BE2C (cell line): Measurements from ENCODE around the gene DGLUCY.

Source experiments
- DNase-seq: peaks from one replicate; pipeline ENCODE4 v3.0.0-alpha.2; 2020
- H3K27me3 ChIP-seq: fragments of 250-450 bp; sonication (Bioruptor Pico); 2 replicates; pipeline ENCODE4 v1.5.1; 2020; ENCODE audit warnings: mild to moderate bottlenecking
- H3K36me3 ChIP-seq: fragments of 250-450 bp; sonication (Bioruptor Pico); 2 replicates; pipeline ENCODE4 v1.5.1; 2020; ENCODE audit warnings: mild to moderate bottlenecking
- H3K4me1 ChIP-seq: fragments of 250-450 bp; sonication (Bioruptor Pico); 2 replicates; pipeline ENCODE4 v1.5.1; 2020
- H3K4me3 ChIP-seq: 2 replicates; pipeline ENCODE4 v1.5.1; 2011; ENCODE audit warnings: low read depth, low read length
- H3K9me3 ChIP-seq: fragments of 250-450 bp; sonication (Bioruptor Pico); 2 replicates; pipeline ENCODE4 v1.5.1; 2020
- CTCF ChIP-seq: IDR thresholded peaks from 2 replicates; pipeline ENCODE4 v1.5.1; 2012; ENCODE audit warnings: mild to moderate bottlenecking, low read depth, low read length

DGLUCY gene

GRCh38 chr14:91098591-91098990, 15.3 kb upstream of the DGLUCY start:
- H3K4me3 ChIP-seq: no peak overlapping the region
- H3K4me1 ChIP-seq: no peaks in the 10 kb centered on the region
- no peaks in the 10 kb centered on the region for H3K27me3 ChIP-seq
- TF ChIP-seq CTCF: no peak
- no peaks in the 10 kb centered on the region for H3K9me3 ChIP-seq
- DNase-seq: no peak
- no peaks in the 10 kb centered on the region for H3K36me3 ChIP-seq

GRCh38 chr14:91100102-91100501, 13.8 kb upstream of the DGLUCY start:
- no peak for DNase-seq
- H3K4me1 ChIP-seq: no peaks in the 10 kb centered on the region
- TF ChIP-seq CTCF: no peak
- H3K27me3 ChIP-seq: no peaks in the 10 kb centered on the region
- no peaks in the 10 kb centered on the region for H3K36me3 ChIP-seq
- no peaks in the 10 kb centered on the region for H3K9me3 ChIP-seq
- H3K4me3 ChIP-seq: no peak overlapping the region

GRCh38 chr14:91103116-91103515, 10.8 kb upstream of the DGLUCY start:
- H3K4me1 ChIP-seq: no peaks in the 10 kb centered on the region
- H3K4me3 ChIP-seq: no peak overlapping the region
- H3K9me3 ChIP-seq: no peaks in the 10 kb centered on the region
- H3K27me3 ChIP-seq: no peaks in the 10 kb centered on the region
- no peak for TF ChIP-seq CTCF
- no peak for DNase-seq
- H3K36me3 ChIP-seq: no peaks in the 10 kb centered on the region

- Histone ChIP-seq H3K4me1 (peaks cover 7% of the 10 kb centered on the region), H3K27me3 (no peaks in the 10 kb centered on the region), H3K36me3 (no peaks in the 10 kb centered on the region), H3K9me3 (no peaks in the 10 kb centered on the region), H3K4me3 (no peak overlapping the region)
- DNase-seq: no peak
- no peak for TF ChIP-seq CTCF
Observed at GRCh38 chr14:91108941-91109611, 4.8 kb upstream of the DGLUCY start.

- Histone ChIP-seq H3K4me1 (peaks cover 14% of the 10 kb centered on the region), H3K9me3 (no peaks in the 10 kb centered on the region), H3K4me3 (no peak overlapping the region), H3K36me3 (no peaks in the 10 kb centered on the region), H3K27me3 (no peaks in the 10 kb centered on the region)
- DNase-seq: no peak
- TF ChIP-seq CTCF: no peak
Observed at GRCh38 chr14:91111443-91111842, 2.4 kb upstream of the DGLUCY start.

GRCh38 chr14:91112194-91112593, 1.7 kb upstream of the DGLUCY start:
- TF ChIP-seq CTCF: no peak
- Histone ChIP-seq H3K9me3 (no peaks in the 10 kb centered on the region), H3K4me1 (peaks cover 14% of the 10 kb centered on the region), H3K27me3 (no peaks in the 10 kb centered on the region), H3K36me3 (no peaks in the 10 kb centered on the region), H3K4me3 (no peak overlapping the region)
- no peak for DNase-seq
